H1 (cell line): Measurements from ENCODE around the gene PTPRC. TPM values are rescaled to one million over a fixed set of nuclear protein-coding genes. Genes with fewer than 3 reads are reported as not detected.

ENCODE experiments used
- CTCF ChIA-PET: fragments of 300-600 bp; sonication (Branson Sonifier 250); formaldehyde crosslinking; loops from one replicate; lab custom pipeline; 2021; ENCODE audit not compliant: partially characterized antibody; lab: Charles Lee
- POLR2A ChIA-PET: fragments of 300-600 bp; sonication (Branson Sonifier 250); formaldehyde crosslinking; loops from one replicate; lab custom pipeline; 2021; ENCODE audit warnings: inconsistent platforms; ENCODE audit not compliant: partially characterized antibody; lab: Charles Lee
- DNase-seq, 2 experiments: peaks; one replicate each; pipeline versions ENCODE4 v3.0.0 to v3.0.0-alpha.2; 2010 to 2022; ENCODE audit warnings: low spot score in 2 of 2, low read depth in 1 of 2, mixed read lengths in 1 of 2
- FAIRE-seq: peaks from 2 replicates; lab custom pipeline; 2011; peaks lifted over from hg19 to GRCh38; lab: Jason Lieb, UNC
- H2AFZ ChIP-seq: 2 replicates; pipeline ENCODE4 v1.8.1; 2012; ENCODE audit warnings: low read length, inconsistent platforms
- H2AK5ac ChIP-seq: 2 replicates; pipeline ENCODE4 v1.6.1; 2013; ENCODE audit warnings: low read depth, low read length
- H2BK120ac ChIP-seq: replicated peaks from 2 replicates; pipeline ENCODE3; 2013; ENCODE audit warnings: low read depth, low read length, inconsistent platforms
- H2BK12ac ChIP-seq: 2 replicates; pipeline ENCODE4 v1.6.1; 2013; ENCODE audit warnings: low read depth, low read length
- H2BK15ac ChIP-seq: 2 replicates; pipeline ENCODE4 v1.6.1; 2013; ENCODE audit warnings: low read length
- H2BK20ac ChIP-seq: 2 replicates; pipeline ENCODE4 v1.6.1; 2013; ENCODE audit warnings: low read length
- H2BK5ac ChIP-seq: 2 replicates; pipeline ENCODE4 v1.6.1; 2013; ENCODE audit warnings: low read depth, low read length
- H3K14ac ChIP-seq: 2 replicates; pipeline ENCODE4 v1.6.1; 2013; ENCODE audit warnings: inconsistent platforms; ENCODE audit not compliant: insufficient read length
- H3K18ac ChIP-seq: 2 replicates; pipeline ENCODE4 v1.6.1; 2013; ENCODE audit warnings: low read length; ENCODE audit errors: extremely low read depth
- H3K23ac ChIP-seq: 2 replicates; pipeline ENCODE4 v1.6.1; 2013; ENCODE audit warnings: inconsistent platforms; ENCODE audit not compliant: insufficient read length
- H3K23me2 ChIP-seq: 2 replicates; pipeline ENCODE4 v1.6.1; 2013; ENCODE audit warnings: low read depth, low read length
- H3K27ac ChIP-seq: 2 replicates; pipeline ENCODE4 v1.6.1; 2011; ENCODE audit warnings: low read depth, low read length, inconsistent platforms
- H3K27me3 ChIP-seq, 4 experiments: replicated peaks in 1 of 4; 1 replicate in 1 of 4; 2 replicates in 3 of 4; pipeline versions ENCODE4 v1.6.1 to v1.8.1; 2011 to 2013; ENCODE audit warnings: low read length in 3 of 4, mild to moderate bottlenecking in 3 of 4, inconsistent platforms in 2 of 4, mixed read lengths in 2 of 4, moderate library complexity in 1 of 4; ENCODE audit not compliant: control insufficient read depth in 3 of 4, insufficient read depth in 3 of 4; ENCODE audit errors: extremely low read depth in 1 of 4
- H3K36me3 ChIP-seq, 4 experiments: 2 replicates each; pipeline versions ENCODE4 v1.6.1 to v1.8.1; 2011 to 2013; ENCODE audit warnings: mild to moderate bottlenecking in 4 of 4, low read length in 3 of 4, moderate library complexity in 2 of 4, control low read depth in 1 of 4, inconsistent platforms in 1 of 4; ENCODE audit not compliant: insufficient read depth in 4 of 4, control insufficient read depth in 2 of 4
- H3K4ac ChIP-seq: replicated peaks from 2 replicates; pipeline ENCODE3; 2013; ENCODE audit warnings: low read length, low read depth, mixed read lengths, inconsistent platforms; ENCODE audit not compliant: insufficient read length
- H3K4me1 ChIP-seq, 4 experiments: replicated peaks in 1 of 4; 1 replicate in 1 of 4; 2 replicates in 3 of 4; pipeline versions ENCODE4 v1.6.1 to v1.8.1; 2011 to 2013; ENCODE audit warnings: low read length in 3 of 4, inconsistent platforms in 2 of 4, mixed read lengths in 1 of 4; ENCODE audit not compliant: insufficient read depth in 4 of 4, control insufficient read depth in 3 of 4
- H3K4me2 ChIP-seq, 2 experiments: 2 replicates each; pipeline versions ENCODE4 v1.6.1 to v1.8.1; 2011 to 2013; ENCODE audit warnings: low read depth in 2 of 2, low read length in 2 of 2, control low read depth in 1 of 2, inconsistent platforms in 1 of 2, mild to moderate bottlenecking in 1 of 2; ENCODE audit not compliant: insufficient read depth in 1 of 2
- H3K4me3 ChIP-seq, 4 experiments: fragments of 200-600, 300-600 bp in 1 of 4; sonication (generic), shearing (Covaris generic), sonication (Bioruptor Twin) in 1 of 4; 2 replicates each; pipeline versions ENCODE4 v1.5.1 to v1.8.1; 2011 to 2016; ENCODE audit warnings: low read length in 4 of 4, low read depth in 3 of 4, control low read depth in 2 of 4, inconsistent platforms in 2 of 4, mild to moderate bottlenecking in 2 of 4, mixed read lengths in 1 of 4, moderate library complexity in 1 of 4; ENCODE audit not compliant: insufficient read depth in 2 of 4; ENCODE audit errors: extremely low read depth in 1 of 4
- H3K56ac ChIP-seq: replicated peaks from 2 replicates; pipeline ENCODE3; 2013; ENCODE audit warnings: low read depth, mild to moderate bottlenecking, mixed read lengths, low read length, inconsistent platforms; ENCODE audit not compliant: insufficient read length
- H3K79me1 ChIP-seq: 2 replicates; pipeline ENCODE4 v1.6.1; 2013; ENCODE audit warnings: low read depth, low read length, control low read depth
- H3K79me2 ChIP-seq, 2 experiments: 2 replicates each; pipeline versions ENCODE4 v1.6.1 to v1.8.1; 2012 to 2013; ENCODE audit warnings: low read length in 2 of 2, mild to moderate bottlenecking in 2 of 2, inconsistent platforms in 1 of 2; ENCODE audit not compliant: insufficient read depth in 2 of 2, control insufficient read depth in 1 of 2
- H3K9ac ChIP-seq, 4 experiments: replicated peaks in 1 of 4; 1 replicate in 1 of 4; 2 replicates in 3 of 4; pipeline versions ENCODE4 v1.6.1 to v1.8.1; 2011 to 2013; ENCODE audit warnings: low read depth in 3 of 4, low read length in 3 of 4, control low read depth in 2 of 4, mild to moderate bottlenecking in 2 of 4, moderate library complexity in 2 of 4, inconsistent platforms in 1 of 4; ENCODE audit errors: extremely low read depth in 1 of 4
- H3K9me3 ChIP-seq, 2 experiments: 2 replicates each; pipeline versions ENCODE4 v1.6.1 to v1.8.1; 2012 to 2013; ENCODE audit warnings: mild to moderate bottlenecking in 2 of 2, moderate library complexity in 2 of 2, control low read depth in 1 of 2, inconsistent platforms in 1 of 2, low read depth in 1 of 2, low read length in 1 of 2, mixed read lengths in 1 of 2; ENCODE audit not compliant: insufficient read depth in 2 of 2
- H4K20me1 ChIP-seq, 2 experiments: replicated peaks in 1 of 2; 2 replicates each; pipeline versions ENCODE3 to v1.8.1; 2011 to 2013; ENCODE audit warnings: inconsistent platforms in 2 of 2, low read length in 2 of 2, mild to moderate bottlenecking in 1 of 2; ENCODE audit not compliant: insufficient read depth in 2 of 2, control insufficient read depth in 1 of 2
- H4K5ac ChIP-seq: 2 replicates; pipeline ENCODE4 v1.6.1; 2013; ENCODE audit warnings: low read length, low read depth, mixed read lengths, inconsistent platforms; ENCODE audit not compliant: insufficient read length
- H4K8ac ChIP-seq: 2 replicates; pipeline ENCODE4 v1.8.0; 2013; ENCODE audit warnings: mild to moderate bottlenecking, moderate library complexity, low read length, inconsistent platforms; ENCODE audit not compliant: insufficient read depth; ENCODE audit errors: extremely low read depth
- H4K91ac ChIP-seq: replicated peaks from 2 replicates; pipeline ENCODE3; 2013; ENCODE audit warnings: low read length, mixed read lengths, inconsistent platforms; ENCODE audit not compliant: insufficient read length
- CTBP2 ChIP-seq: IDR thresholded peaks from 2 replicates; pipeline ENCODE4 v1.7.0; 2011; ENCODE audit warnings: borderline replicate concordance, mild to moderate bottlenecking, moderate library complexity, mixed read lengths, low read length; ENCODE audit not compliant: insufficient read depth, insufficient read length
- EP300 ChIP-seq, 2 experiments: IDR thresholded peaks; 1 replicate in 1 of 2; 2 replicates in 1 of 2; pipeline ENCODE4 v1.6.1; 2011 to 2012; ENCODE audit warnings: low read depth in 2 of 2, low read length in 2 of 2, mild to moderate bottlenecking in 2 of 2, borderline replicate concordance in 1 of 2, inconsistent platforms in 1 of 2, moderate library complexity in 1 of 2
- HDAC2 ChIP-seq, 2 experiments: fragments of 300-600 bp in 1 of 2; sonication (generic) in 1 of 2; IDR thresholded peaks; 2 replicates each; pipeline ENCODE4 v1.6.1; 2011 to 2012; ENCODE audit warnings: low read depth in 2 of 2, low read length in 2 of 2, mild to moderate bottlenecking in 2 of 2, moderate library complexity in 2 of 2, borderline replicate concordance in 1 of 2, inconsistent platforms in 1 of 2
- JUND ChIP-seq: IDR thresholded peaks from 2 replicates; pipeline ENCODE4 v1.6.1; 2011; ENCODE audit warnings: mild to moderate bottlenecking, improper control_type of control experiment, low read length
- POU5F1 ChIP-seq: IDR thresholded peaks from 2 replicates; pipeline ENCODE4 v1.6.1; 2011; ENCODE audit warnings: low read depth, mild to moderate bottlenecking, low read length, moderate library complexity
- RFX5 ChIP-seq: IDR thresholded peaks from 2 replicates; pipeline ENCODE4 v1.6.1; 2011; ENCODE audit warnings: low read depth, low read length, improper control_type of control experiment, borderline replicate concordance
- TCF12 ChIP-seq: IDR thresholded peaks from 2 replicates; pipeline ENCODE4 v1.6.1; 2011; ENCODE audit warnings: low read depth, mild to moderate bottlenecking, low read length
- YY1 ChIP-seq: IDR thresholded peaks from 2 replicates; pipeline ENCODE4 v1.6.1; 2011; ENCODE audit warnings: low read depth, mild to moderate bottlenecking, low read length
- WGBS, 2 experiments: shearing (Covaris generic) in 1 of 2; methylation state at CpG; one replicate each; pipeline versions ENCODE4 v1.1.6 to v1.1.7; 2013 to 2015; ENCODE audit warnings: low lambda C conversion rate in 2 of 2, mixed read lengths in 2 of 2, inconsistent platforms in 1 of 2, low coverage in 1 of 2, missing lambda C conversion rate in 1 of 2; ENCODE audit not compliant: insufficient replicate concordance in 2 of 2, insufficient coverage in 1 of 2, insufficient read length in 1 of 2; ENCODE audit errors: extremely low coverage in 1 of 2, missing lambda C conversion rate in 1 of 2; 5-methylcytosine and 5-hydroxymethylcytosine counted together
- polyA plus RNA-seq, 7 experiments: library from polyadenylated mRNA; depleted of rRNA in 3 of 7; stranded (reverse) in 5 of 7; unstranded in 2 of 7; fragments of >200 nt in 5 of 7; fragments of 200-250 nt in 2 of 7; gene quantifications; 1 replicate in 5 of 7; 2 replicates in 1 of 7; 4 replicates in 1 of 7; pipeline versions ENCODE4 v1.2.1 to v1.2.3, GENCODE V29; 2011 to 2013; ENCODE audit warnings: missing spikeins in 2 of 7, mixed read lengths in 2 of 7
- total RNA-seq: library from RNA; stranded (reverse); fragmentation: NEBNext Ultra II Directional; extraction: Animal tissue kit (Norgen Biotek cat#: 25700); gene quantifications from 2 replicates; pipeline ENCODE4 v1.2.1, GENCODE V29; 2021

PTPRC gene
- total and polyA plus RNA-seq, 2 of the 8 experiments (the other 6 are each of a cell fraction or from before 2014, with no cell fraction given): 0.05 TPM; not detected in 1

DNA sequence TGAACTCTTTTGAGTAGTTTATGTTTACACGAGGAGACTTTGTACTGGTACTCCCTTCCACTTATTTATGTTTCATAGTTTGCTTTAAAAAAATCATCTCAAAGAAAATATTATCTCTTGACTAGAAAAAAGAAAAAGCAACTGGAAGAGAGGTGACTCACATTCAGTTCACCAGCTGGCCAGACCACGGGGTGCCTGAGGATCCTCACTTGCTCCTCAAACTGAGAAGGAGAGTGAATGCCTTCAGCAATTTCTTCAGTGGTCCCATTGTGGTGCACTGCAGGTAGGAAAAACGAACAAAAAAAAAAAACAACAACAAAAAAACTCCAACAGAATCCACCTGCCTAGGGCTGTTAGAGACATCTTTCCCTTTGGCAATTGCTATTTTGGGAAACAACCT lies 102.9 kb downstream of the PTPRC start:
- no peak overlapping the region for H3K23ac ChIP-seq
- H2BK12ac ChIP-seq: no peak overlapping the region
- H2AK5ac ChIP-seq: no peak overlapping the region
- 0 out of 2 replicates have a peak, but pooled peaks have one; percentile 83 for TF ChIP-seq TCF12
- peak in 1 of 2 experiments; percentile 61; a peak in 1 of 4 replicates for TF ChIP-seq HDAC2 (IDR thresholded peaks at IDR 0.05; ENCODE audit: borderline replicate concordance in 1 of 2, low read depth in 2 of 2, low read length in 2 of 2)
- no peak for TF ChIP-seq POU5F1
- TF ChIP-seq RFX5: peak; percentile 47; the same call in 1 of the 2 replicates
- peak; percentile 63 for TF ChIP-seq JUND
- TF ChIP-seq CTBP2: no peak
- TF ChIP-seq EP300 (IDR thresholded peaks at IDR 0.05; ENCODE audit: borderline replicate concordance in 1 of 2, low read depth in 2 of 2, low read length in 2 of 2): 0 out of 3 replicates have a peak, but pooled peaks of 1 of the 2 experiments have one; percentile 18
- TF ChIP-seq YY1: 0 out of 2 replicates have a peak, but pooled peaks have one; percentile 27
- H3K9me3 ChIP-seq: no peaks in the 10 kb centered on the region
- H3K4me2 ChIP-seq: no peak overlapping the region
- ChIA-PET POLR2A (no interaction called here), CTCF (no interaction called here)
- no peak overlapping the region for H3K4ac ChIP-seq
- 46% methylated on average over 3 of the region's 3 CpGs; no CpG with 5 or more reads in 1 of the 2 experiments for WGBS, 2 experiments
- H3K56ac ChIP-seq: no peak overlapping the region
- H3K9ac ChIP-seq: no peak overlapping the region
- H3K27me3 ChIP-seq: no peaks in the 10 kb centered on the region
- H3K4me3 ChIP-seq: no peak overlapping the region; a peak in 1 of 8 replicates
- no peak overlapping the region for H2AFZ ChIP-seq
- H4K20me1 ChIP-seq: no peaks in the 10 kb centered on the region
- no peak overlapping the region for H2BK15ac ChIP-seq
- H4K8ac ChIP-seq: no peak overlapping the region
- no peak overlapping the region for H3K27ac ChIP-seq
- no peak overlapping the region for H3K18ac ChIP-seq
- FAIRE-seq: peak; percentile 84
- no peaks in the 10 kb centered on the region for H3K79me1 ChIP-seq
- no peak overlapping the region for H3K14ac ChIP-seq
- H3K4me1 ChIP-seq: peaks cover 0 to 5% (median 3%) of the 10 kb centered on the region in 4 experiments; a peak in 3 of 7 replicates
- no peak for DNase-seq
- H3K79me2 ChIP-seq: no peaks in the 10 kb centered on the region
- H4K91ac ChIP-seq: no peak overlapping the region
- H3K36me3 ChIP-seq: no peaks in the 10 kb centered on the region
- H2BK5ac ChIP-seq: no peak overlapping the region
- no peak overlapping the region for H2BK20ac ChIP-seq
- no peak overlapping the region for H2BK120ac ChIP-seq
- H4K5ac ChIP-seq: no peak overlapping the region
- H3K23me2 ChIP-seq: no peaks in the 10 kb centered on the region
